Uterus (tissue), 2 donors: ENCODE results near the gene ZNF302.

ENCODE experiments used
- POLR2A ChIP-seq, 2 donors: fragments of 450-650 bp; IDR thresholded peaks; one replicate each; pipeline ENCODE4 v1.6.1; 2016; ENCODE audit warnings: antibody characterized with exemption in 2 of 2, mild to moderate bottlenecking in 1 of 2, moderate library complexity in 1 of 2
- TF ChIP-seq, protein P1 (sequence below), 4 experiments: fragments of 200-600 bp in 2 of 4; fragments of 450-650 bp in 2 of 4; sonication (generic) in 2 of 4; IDR thresholded peaks; one replicate each; pipeline ENCODE4 v1.5.1; 2016 to 2019; ENCODE audit warnings: antibody characterized with exemption in 4 of 4, mild to moderate bottlenecking in 2 of 4, moderate library complexity in 1 of 4

DNA sequence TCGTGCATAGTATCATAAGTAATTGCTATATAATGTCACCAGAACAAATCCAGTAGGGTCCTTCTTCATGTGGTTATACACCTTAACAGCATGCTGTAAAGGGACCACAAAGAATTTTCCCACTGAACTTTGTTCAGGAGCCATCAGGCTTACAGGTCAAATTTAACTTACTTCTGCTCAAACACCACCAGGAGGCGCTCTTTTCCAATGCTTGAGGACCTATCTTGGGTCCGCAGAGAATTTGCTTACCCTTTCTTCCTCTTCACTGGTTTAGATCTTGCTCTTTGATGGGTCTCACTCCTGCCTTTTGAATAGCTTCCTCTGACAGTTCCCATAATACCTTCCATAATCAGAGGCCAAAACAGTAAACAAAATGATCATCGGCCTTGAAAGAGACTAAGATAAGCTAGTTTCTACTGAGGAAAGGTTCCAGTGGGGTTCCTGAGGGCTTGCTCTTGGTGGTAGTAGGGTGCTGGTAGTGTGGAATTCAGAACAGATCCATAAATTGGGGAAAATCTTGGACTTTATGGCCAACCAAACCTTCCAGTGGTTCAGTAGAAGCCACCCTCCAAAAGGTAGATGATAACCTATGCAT, 37.9 kb upstream of the ZNF302 start:
- TF ChIP-seq, protein P1, sequence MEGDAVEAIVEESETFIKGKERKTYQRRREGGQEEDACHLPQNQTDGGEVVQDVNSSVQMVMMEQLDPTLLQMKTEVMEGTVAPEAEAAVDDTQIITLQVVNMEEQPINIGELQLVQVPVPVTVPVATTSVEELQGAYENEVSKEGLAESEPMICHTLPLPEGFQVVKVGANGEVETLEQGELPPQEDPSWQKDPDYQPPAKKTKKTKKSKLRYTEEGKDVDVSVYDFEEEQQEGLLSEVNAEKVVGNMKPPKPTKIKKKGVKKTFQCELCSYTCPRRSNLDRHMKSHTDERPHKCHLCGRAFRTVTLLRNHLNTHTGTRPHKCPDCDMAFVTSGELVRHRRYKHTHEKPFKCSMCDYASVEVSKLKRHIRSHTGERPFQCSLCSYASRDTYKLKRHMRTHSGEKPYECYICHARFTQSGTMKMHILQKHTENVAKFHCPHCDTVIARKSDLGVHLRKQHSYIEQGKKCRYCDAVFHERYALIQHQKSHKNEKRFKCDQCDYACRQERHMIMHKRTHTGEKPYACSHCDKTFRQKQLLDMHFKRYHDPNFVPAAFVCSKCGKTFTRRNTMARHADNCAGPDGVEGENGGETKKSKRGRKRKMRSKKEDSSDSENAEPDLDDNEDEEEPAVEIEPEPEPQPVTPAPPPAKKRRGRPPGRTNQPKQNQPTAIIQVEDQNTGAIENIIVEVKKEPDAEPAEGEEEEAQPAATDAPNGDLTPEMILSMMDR (IDR thresholded peaks at IDR 0.05) = peak; percentile 46 to 71 (median 58)
- no peak for TF ChIP-seq POLR2A (IDR thresholded peaks at IDR 0.05)
